Keratinocyte (primary cell): Measurements from ENCODE around the gene LDAF1.
"Not testable (repeated sequence)": the region's sequence is repeated elsewhere in the genome, so short reads cannot be mapped to it uniquely, and the experiment has no call there.

Source experiments
- EZH2 ChIP-seq: IDR thresholded peaks from one replicate; pipeline ENCODE4 v1.6.1; 2012; ENCODE audit warnings: inconsistent platforms, mild to moderate bottlenecking, low read length, moderate library complexity
- TF ChIP-seq, protein P1 (sequence below), 3 experiments: IDR thresholded peaks in 1 of 3; conservative IDR thresholded peaks in 1 of 3; optimal IDR thresholded peaks in 1 of 3; 2 replicates in 2 of 3; 3 replicates in 1 of 3; pipeline versions ENCODE3 to v1.5.1; 2011; ENCODE audit warnings: low read length in 3 of 3, mild to moderate bottlenecking in 3 of 3, moderate library complexity in 2 of 3, control low read depth in 1 of 3, inconsistent platforms in 1 of 3; ENCODE audit not compliant: insufficient read depth in 2 of 3; ENCODE audit errors: extremely low read depth in 1 of 3

DNA sequence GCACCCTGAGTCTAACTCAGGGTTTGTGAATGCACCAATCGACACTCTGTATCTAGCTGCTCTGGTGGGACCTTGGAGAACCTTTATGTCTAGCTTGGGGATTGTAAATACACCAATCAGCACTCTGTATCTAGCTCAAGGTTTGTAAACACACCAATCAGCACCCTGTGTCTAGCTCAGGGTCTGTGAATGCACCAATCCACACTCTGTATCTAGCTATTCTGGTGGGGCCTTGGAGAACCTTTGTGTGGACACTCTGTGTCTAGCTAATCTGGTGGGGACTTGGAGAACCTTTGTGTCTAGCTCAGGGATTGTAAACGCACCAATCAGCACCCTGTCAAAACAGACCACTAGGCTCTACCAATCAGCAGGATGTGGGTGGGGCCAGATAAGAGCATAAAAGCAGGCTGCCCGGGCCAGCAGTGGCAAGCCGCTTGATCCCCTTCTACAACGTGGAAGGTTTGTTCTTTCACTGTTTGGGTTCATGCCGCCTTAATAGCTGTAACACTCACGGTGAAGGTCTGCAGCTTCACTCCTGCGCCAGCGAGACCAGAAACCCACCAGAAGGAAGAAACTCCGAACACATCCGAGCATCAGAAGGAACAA is 5.2 kb upstream of the LDAF1 start:
- not testable (repeated sequence) for TF ChIP-seq EZH2
- TF ChIP-seq, protein P1, sequence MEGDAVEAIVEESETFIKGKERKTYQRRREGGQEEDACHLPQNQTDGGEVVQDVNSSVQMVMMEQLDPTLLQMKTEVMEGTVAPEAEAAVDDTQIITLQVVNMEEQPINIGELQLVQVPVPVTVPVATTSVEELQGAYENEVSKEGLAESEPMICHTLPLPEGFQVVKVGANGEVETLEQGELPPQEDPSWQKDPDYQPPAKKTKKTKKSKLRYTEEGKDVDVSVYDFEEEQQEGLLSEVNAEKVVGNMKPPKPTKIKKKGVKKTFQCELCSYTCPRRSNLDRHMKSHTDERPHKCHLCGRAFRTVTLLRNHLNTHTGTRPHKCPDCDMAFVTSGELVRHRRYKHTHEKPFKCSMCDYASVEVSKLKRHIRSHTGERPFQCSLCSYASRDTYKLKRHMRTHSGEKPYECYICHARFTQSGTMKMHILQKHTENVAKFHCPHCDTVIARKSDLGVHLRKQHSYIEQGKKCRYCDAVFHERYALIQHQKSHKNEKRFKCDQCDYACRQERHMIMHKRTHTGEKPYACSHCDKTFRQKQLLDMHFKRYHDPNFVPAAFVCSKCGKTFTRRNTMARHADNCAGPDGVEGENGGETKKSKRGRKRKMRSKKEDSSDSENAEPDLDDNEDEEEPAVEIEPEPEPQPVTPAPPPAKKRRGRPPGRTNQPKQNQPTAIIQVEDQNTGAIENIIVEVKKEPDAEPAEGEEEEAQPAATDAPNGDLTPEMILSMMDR (optimal IDR thresholded peaks at IDR 0.05 in 1 of 3, IDR thresholded peaks at IDR 0.05 in 1 of 3, conservative IDR thresholded peaks at IDR 0.05 in 1 of 3; ENCODE audit: extremely low read depth in 1 of 3, insufficient read depth in 2 of 3, low read length in 3 of 3): not testable (repeated sequence)
